Kidney (tissue), 14 donors: ENCODE measurements around the gene SIRPA. TPM values are rescaled to one million over a fixed set of nuclear protein-coding genes. Genes with fewer than 3 reads are reported as not detected.

Experiments
- DNase-seq, 5 donors: peaks; one replicate each; pipeline ENCODE4 v3.0.0-alpha.2; 2013 to 2020
- FAIRE-seq: peaks from 2 replicates; lab custom pipeline; 2012; peaks lifted over from hg19 to GRCh38; lab: Jason Lieb, UNC
- H3K27ac ChIP-seq, 2 donors: one replicate each; pipeline ENCODE4 v1.7.0; 2013; ENCODE audit warnings: low read depth in 2 of 2, low read length in 2 of 2, inconsistent platforms in 1 of 2
- H3K27me3 ChIP-seq: one replicate; pipeline ENCODE4 v1.7.1; 2013; ENCODE audit warnings: low read length, inconsistent platforms; ENCODE audit not compliant: control insufficient read depth, insufficient read depth
- H3K36me3 ChIP-seq, 3 donors: one replicate each; pipeline versions ENCODE4 v1.7.0 to v1.7.1; 2013; ENCODE audit warnings: low read length in 3 of 3, control low read depth in 1 of 3, inconsistent platforms in 1 of 3; ENCODE audit not compliant: insufficient read depth in 3 of 3, control insufficient read depth in 2 of 3
- H3K4me1 ChIP-seq, 3 donors: one replicate each; pipeline versions ENCODE4 v1.7.0 to v1.7.1; 2013; ENCODE audit warnings: low read length in 3 of 3, inconsistent platforms in 1 of 3, low read depth in 1 of 3; ENCODE audit not compliant: control insufficient read depth in 2 of 3, insufficient read depth in 2 of 3
- H3K4me3 ChIP-seq, 3 donors: one replicate each; pipeline versions ENCODE4 v1.7.0 to v1.8.1; 2013; ENCODE audit warnings: low read length in 3 of 3, control low read depth in 1 of 3, inconsistent platforms in 1 of 3
- H3K9ac ChIP-seq, 3 donors: one replicate each; pipeline versions ENCODE4 v1.7.0 to v1.7.1; 2013; ENCODE audit warnings: low read length in 3 of 3, control low read depth in 1 of 3, inconsistent platforms in 1 of 3
- H3K9me3 ChIP-seq, 3 donors: one replicate each; pipeline versions ENCODE4 v1.7.0 to v1.7.1; 2013; ENCODE audit warnings: low read length in 3 of 3, control low read depth in 1 of 3, inconsistent platforms in 1 of 3; ENCODE audit not compliant: control insufficient read depth in 2 of 3, insufficient read depth in 1 of 3
- intact Hi-C: fragments of 100-400 bp; cut with DNase I; formaldehyde crosslinking; loops from one replicate; pipeline ENCODE4 v1.11.1; 2022
- polyA plus RNA-seq: library from polyadenylated mRNA; stranded (reverse); fragments of 350-450 nt; fragmentation: Illumina TruSeq; extraction: RNeasy Lipid Tissue Mini Kit (QIAGEN cat#74804); gene quantifications from one replicate; pipeline ENCODE4 v1.2.3, GENCODE V29; 2014; ENCODE audit warnings: low read depth, low replicate concordance; ENCODE audit not compliant: insufficient read depth
- total RNA-seq: library from RNA; stranded (reverse); fragmentation: NEBNext Ultra II Directional; extraction: Animal tissue kit (Norgen Biotek cat#: 25700); gene quantifications from one replicate; pipeline ENCODE4 v1.2.1, GENCODE V29; 2021
- TF ChIP-seq, protein P1 (sequence below): IDR thresholded peaks from 3 replicates; pipeline ENCODE4 v1.5.1; 2012; ENCODE audit warnings: mild to moderate bottlenecking, moderate library complexity, borderline replicate concordance; ENCODE audit not compliant: insufficient read depth; ENCODE audit errors: extremely low read depth
- donor health status: control.
- donor health status: control.
- donor health status: control.
- donor health status: control.
- donor health status: control.
- donor health status: DM: yes; HTN: yes; CAD: no.
- donor health status: Normal renal cell carcinoma (clear cell type).

Gene SIRPA
- total and polyA plus RNA-seq, 2 donors from 2014 or later, result 24.7 to 46.6 TPM

- Histone ChIP-seq H3K27ac (no peak overlapping the region), H3K4me1 (peaks cover 0 to 4% (median 0%) of the 10 kb centered on the region in 3 donors), H3K9me3 (no peaks in the 10 kb centered on the region), H3K9ac (no peak overlapping the region), H3K27me3 (peaks cover 2% of the 10 kb centered on the region), H3K36me3 (no peaks in the 10 kb centered on the region), H3K4me3 (no peak overlapping the region)
- TF ChIP-seq, protein P1, sequence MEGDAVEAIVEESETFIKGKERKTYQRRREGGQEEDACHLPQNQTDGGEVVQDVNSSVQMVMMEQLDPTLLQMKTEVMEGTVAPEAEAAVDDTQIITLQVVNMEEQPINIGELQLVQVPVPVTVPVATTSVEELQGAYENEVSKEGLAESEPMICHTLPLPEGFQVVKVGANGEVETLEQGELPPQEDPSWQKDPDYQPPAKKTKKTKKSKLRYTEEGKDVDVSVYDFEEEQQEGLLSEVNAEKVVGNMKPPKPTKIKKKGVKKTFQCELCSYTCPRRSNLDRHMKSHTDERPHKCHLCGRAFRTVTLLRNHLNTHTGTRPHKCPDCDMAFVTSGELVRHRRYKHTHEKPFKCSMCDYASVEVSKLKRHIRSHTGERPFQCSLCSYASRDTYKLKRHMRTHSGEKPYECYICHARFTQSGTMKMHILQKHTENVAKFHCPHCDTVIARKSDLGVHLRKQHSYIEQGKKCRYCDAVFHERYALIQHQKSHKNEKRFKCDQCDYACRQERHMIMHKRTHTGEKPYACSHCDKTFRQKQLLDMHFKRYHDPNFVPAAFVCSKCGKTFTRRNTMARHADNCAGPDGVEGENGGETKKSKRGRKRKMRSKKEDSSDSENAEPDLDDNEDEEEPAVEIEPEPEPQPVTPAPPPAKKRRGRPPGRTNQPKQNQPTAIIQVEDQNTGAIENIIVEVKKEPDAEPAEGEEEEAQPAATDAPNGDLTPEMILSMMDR, result no peak
- peak in 1 of 5 donors; percentile 66 for DNase-seq
- FAIRE-seq, result no peak
- intact Hi-C loops, result no loop called here
These were observed 6.3 kb upstream of the SIRPA start for GRCh38 chr20:1888796-1889463.

DNA sequence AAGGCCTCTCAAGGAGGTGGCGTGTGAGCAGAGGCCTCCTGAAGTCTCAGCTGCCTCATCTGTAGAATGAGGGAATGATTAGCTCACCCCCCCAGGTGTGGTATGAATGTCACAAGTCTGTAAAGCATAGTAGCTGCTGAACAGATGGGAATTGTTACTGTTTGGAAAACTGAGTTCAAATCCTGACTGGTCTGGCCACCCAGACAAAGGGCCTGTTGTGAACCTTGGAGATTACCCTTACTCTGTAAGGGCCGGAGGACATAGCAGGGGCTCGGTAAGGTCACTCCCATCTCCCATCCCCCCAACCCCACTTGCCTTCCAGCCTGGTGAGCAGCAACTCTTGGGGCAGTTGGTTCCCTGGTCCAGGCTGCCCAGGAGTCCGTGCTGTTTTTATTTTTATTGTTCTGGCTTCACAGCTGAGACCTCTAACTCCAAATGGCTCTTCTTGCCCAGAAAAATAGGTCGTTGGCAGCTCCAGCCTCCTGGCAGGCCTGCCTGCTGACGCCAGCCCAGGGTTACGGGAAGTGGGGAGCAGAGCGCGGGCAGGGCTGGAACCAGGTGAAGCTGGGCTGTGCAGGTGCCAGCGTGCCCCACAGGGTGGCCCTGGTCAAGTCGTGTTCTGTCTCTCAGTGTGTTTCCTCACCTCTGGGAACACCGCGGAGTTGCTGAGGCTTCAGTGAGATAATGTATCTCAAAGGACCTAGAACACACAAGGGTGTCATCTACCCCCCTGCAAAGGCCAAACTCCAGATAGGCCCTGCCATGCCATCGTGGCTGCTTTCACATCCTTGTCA is 4.5 kb upstream of the SIRPA start:
- peaks cover 0 to 6% (median 0%) of the 10 kb centered on the region in 3 donors for H3K4me1 ChIP-seq
- no peaks in the 10 kb centered on the region for H3K36me3 ChIP-seq
- DNase-seq (no peak), FAIRE-seq (no peak)
- no peaks in the 10 kb centered on the region for H3K9me3 ChIP-seq
- H3K27me3 ChIP-seq, result peaks cover 2% of the 10 kb centered on the region
- intact Hi-C loops, result no loop called here
- no peak overlapping the region for H3K4me3 ChIP-seq
- TF ChIP-seq, protein P1, result no peak
- H3K27ac ChIP-seq, result no peak overlapping the region
- H3K9ac ChIP-seq, result no peak overlapping the region

- no peak overlapping the region for H3K27ac ChIP-seq
- H3K27me3 ChIP-seq, result peaks cover 2% of the 10 kb centered on the region
- H3K4me1 ChIP-seq, result peaks cover 0 to 6% (median 0%) of the 10 kb centered on the region in 3 donors
- no peaks in the 10 kb centered on the region for H3K36me3 ChIP-seq
- H3K4me3 ChIP-seq, result no peak overlapping the region
- TF ChIP-seq, protein P1, result no peak
- no peak overlapping the region for H3K9ac ChIP-seq
- intact Hi-C loops, result no loop called here
- DNase-seq, result no peak
- no peak for FAIRE-seq
- H3K9me3 ChIP-seq, result no peaks in the 10 kb centered on the region
These were observed 3.7 kb upstream of the SIRPA start for GRCh38 chr20:1891263-1892118.
